HepG2 (cell line): ENCODE measurements around the gene KTI12. TPM values are rescaled to one million over a fixed set of nuclear protein-coding genes. Genes with fewer than 3 reads are reported as not detected.
A peak's percentile ranks its signal among the peaks of the same experiment; 100 is the strongest.

Source experiments
- CREB1 ChIP-seq, 2 experiments: fragments of 450-650 bp in 1 of 2; IDR thresholded peaks; 2 replicates each; pipeline ENCODE4 v1.6.1; 2016 to 2017; ENCODE audit warnings: control low read depth in 1 of 2, mild to moderate bottlenecking in 1 of 2, missing compliant biosample characterization in 1 of 2, missing genetic modification characterization in 1 of 2
- ELK4 ChIP-seq: sonication (generic); formaldehyde crosslinking; IDR thresholded peaks from 2 replicates; pipeline ENCODE4 v1.9.0; 2021; ENCODE audit warnings: missing genetic modification reagents, borderline replicate concordance
- ESRRA ChIP-seq: sonication (generic); formaldehyde crosslinking; IDR thresholded peaks from 2 replicates; pipeline ENCODE4 v1.5.1; 2020; ENCODE audit warnings: mild to moderate bottlenecking, low read depth, missing genetic modification reagents
- GABPA ChIP-seq, 2 experiments: IDR thresholded peaks; 2 replicates each; pipeline ENCODE4 v1.6.1; 2011 to 2016; ENCODE audit warnings: low read depth in 2 of 2, low read length in 1 of 2, missing biosample characterization in 1 of 2, missing genetic modification characterization in 1 of 2
- GMEB1 ChIP-seq: sonication (generic); formaldehyde crosslinking; IDR thresholded peaks from 2 replicates; pipeline ENCODE4 v1.5.1; 2020; ENCODE audit warnings: missing genetic modification reagents, mild to moderate bottlenecking, borderline replicate concordance
- JARID2 ChIP-seq: sonication (generic); formaldehyde crosslinking; IDR thresholded peaks from 2 replicates; pipeline ENCODE4 v1.8.1; 2023; ENCODE audit warnings: missing genetic modification reagents, inconsistent platforms; ENCODE audit not compliant: insufficient replicate concordance
- MED1 ChIP-seq: sonication (generic); formaldehyde crosslinking; IDR thresholded peaks from 2 replicates; pipeline ENCODE4 v1.4.0; 2020; ENCODE audit warnings: missing genetic modification reagents
- MEIS1 ChIP-seq: sonication (generic); formaldehyde crosslinking; IDR thresholded peaks from 2 replicates; pipeline ENCODE4 v1.9.0; 2021; ENCODE audit warnings: mild to moderate bottlenecking, missing genetic modification reagents, moderate library complexity, borderline replicate concordance
- NFAT5 ChIP-seq: sonication (generic); formaldehyde crosslinking; IDR thresholded peaks from 2 replicates; pipeline ENCODE4 v1.4.0; 2020; ENCODE audit warnings: missing genetic modification reagents
- PLRG1 ChIP-seq: fragments of 450-650 bp; conservative IDR thresholded peaks from 2 replicates; pipeline ENCODE4 v1.6.1; 2016
- RERE ChIP-seq: IDR thresholded peaks from 2 replicates; pipeline ENCODE4 v1.6.1; 2016; ENCODE audit warnings: low read depth, missing genetic modification reagents, missing compliant biosample characterization
- ZBTB38 ChIP-seq: sonication (generic); formaldehyde crosslinking; IDR thresholded peaks from 2 replicates; pipeline ENCODE4 v1.5.1; 2020; ENCODE audit warnings: mild to moderate bottlenecking, missing genetic modification reagents
- ZFAT ChIP-seq: sonication (generic); formaldehyde crosslinking; conservative IDR thresholded peaks from 2 replicates; pipeline ENCODE4 v1.8.1; 2023; ENCODE audit warnings: missing genetic modification reagents, inconsistent platforms
- ZNF556 ChIP-seq: sonication (generic); formaldehyde crosslinking; IDR thresholded peaks from 2 replicates; pipeline ENCODE4 v1.4.0; 2020; ENCODE audit warnings: mild to moderate bottlenecking, missing genetic modification reagents, borderline replicate concordance
- ZNF816 ChIP-seq: sonication (generic); formaldehyde crosslinking; IDR thresholded peaks from 2 replicates; pipeline ENCODE4 v1.8.0; 2022; ENCODE audit warnings: missing genetic modification reagents, mild to moderate bottlenecking, borderline replicate concordance
- ZSCAN22 ChIP-seq: sonication (generic); formaldehyde crosslinking; IDR thresholded peaks from 2 replicates; pipeline ENCODE4 v1.4.0; 2020; ENCODE audit warnings: mild to moderate bottlenecking, missing genetic modification reagents
- polyA plus RNA-seq, 8 experiments: library from polyadenylated mRNA; depleted of rRNA in 3 of 8; stranded (reverse) in 7 of 8; unstranded in 1 of 8; fragments of >200 nt; fragmentation: Illumina TruSeq in 4 of 8; extraction: Trizol in 4 of 8; gene quantifications; 2 replicates each; pipeline versions ENCODE4 v1.2.1 to v1.2.3, GENCODE V29; 2011 to 2016; ENCODE audit warnings: low read depth in 4 of 8, missing spikeins in 1 of 8, mixed read lengths in 1 of 8; ENCODE audit not compliant: insufficient read depth in 1 of 8
- total RNA-seq, 5 experiments: library from RNA; depleted of rRNA; stranded (reverse); fragments of >200 nt; fragmentation: Illumina TruSeq; extraction: Trizol; gene quantifications; 2 replicates each; pipeline ENCODE4 v1.2.3, GENCODE V29; 2016; ENCODE audit warnings: low read depth in 1 of 5

The KTI12 gene
- total and polyA plus RNA-seq, 2 of the 13 experiments (the other 11 are each of a cell fraction or from before 2014, with no cell fraction given) = 7.4 to 10.2 TPM

GRCh38 chr1:52037402-52037814 is 3.8 kb upstream of the KTI12 start (continued):
- peak; percentile 91; the same call in 1 of the 2 replicates for TF ChIP-seq ZNF556
- 0 out of 2 replicates have a peak, but pooled peaks have one; percentile 21 for TF ChIP-seq MEIS1 (CRISPR knock-in tag)
- TF ChIP-seq MED1 (CRISPR knock-in tag) = peak; percentile 95
- no peak for TF ChIP-seq ZBTB38
- TF ChIP-seq NFAT5 (CRISPR knock-in tag) = no peak
- no peak for TF ChIP-seq CREB1 (IDR thresholded peaks at IDR 0.05)
- TF ChIP-seq CREB1 (CRISPR knock-in tag; IDR thresholded peaks at IDR 0.05) = peak; percentile 87
- TF ChIP-seq ZFAT (CRISPR knock-in tag) = no peak
- TF ChIP-seq GABPA (IDR thresholded peaks at IDR 0.05; ENCODE audit: low read depth, low read length) = no peak
- peak; percentile 75 for TF ChIP-seq GABPA (CRISPR knock-in tag; IDR thresholded peaks at IDR 0.05; ENCODE audit: low read depth)
- peak; percentile 70; the same call in 1 of the 2 replicates for TF ChIP-seq ESRRA (CRISPR knock-in tag)
- TF ChIP-seq RERE (CRISPR knock-in tag) = peak; percentile 85
- no peak for TF ChIP-seq JARID2 (CRISPR knock-in tag)
- no peak for TF ChIP-seq ELK4 (CRISPR knock-in tag)
- no peak for TF ChIP-seq PLRG1
- TF ChIP-seq ZNF816 (CRISPR knock-in tag) = peak; percentile 57; the same call in 1 of the 2 replicates
- TF ChIP-seq ZSCAN22 (CRISPR knock-in tag) = no peak
- peak; percentile 68 for TF ChIP-seq GMEB1
